H9 (cell line): ENCODE measurements around the gene LDLRAP1. TPM values are rescaled to one million over a fixed set of nuclear protein-coding genes. Genes with fewer than 3 reads are reported as not detected.

Source experiments
- DNase-seq: peaks from one replicate; pipeline ENCODE4 v3.0.0-alpha.2; 2017
- H2AFZ ChIP-seq: one replicate; pipeline ENCODE4 v1.6.1; 2013; ENCODE audit warnings: mild to moderate bottlenecking, low read length, control low read depth, moderate library complexity
- H2AK5ac ChIP-seq: 2 replicates; pipeline ENCODE4 v1.6.1; 2013; ENCODE audit warnings: low read length, control low read depth, mixed read lengths; ENCODE audit not compliant: insufficient read length
- H2BK120ac ChIP-seq: one replicate; pipeline ENCODE4 v1.6.1; 2013; ENCODE audit warnings: low read depth, mild to moderate bottlenecking, low read length, control low read depth, inconsistent platforms; ENCODE audit not compliant: poor library complexity, severe bottlenecking
- H2BK12ac ChIP-seq: 2 replicates; pipeline ENCODE4 v1.6.1; 2013; ENCODE audit warnings: low read length, control low read depth, mixed read lengths, low read depth; ENCODE audit not compliant: insufficient read length
- H2BK15ac ChIP-seq: 2 replicates; pipeline ENCODE4 v1.6.1; 2013; ENCODE audit warnings: low read depth, low read length, control low read depth
- H2BK20ac ChIP-seq: one replicate; pipeline ENCODE4 v1.6.1; 2013; ENCODE audit warnings: low read depth, mild to moderate bottlenecking, low read length, control low read depth, inconsistent platforms; ENCODE audit not compliant: poor library complexity, severe bottlenecking
- H2BK5ac ChIP-seq: 2 replicates; pipeline ENCODE4 v1.6.1; 2013; ENCODE audit warnings: low read length, control low read depth, mixed read lengths; ENCODE audit not compliant: insufficient read length
- H3K14ac ChIP-seq: 2 replicates; pipeline ENCODE4 v1.6.1; 2013; ENCODE audit warnings: low read length, control low read depth; ENCODE audit not compliant: insufficient read depth
- H3K18ac ChIP-seq: 2 replicates; pipeline ENCODE4 v1.6.1; 2013; ENCODE audit warnings: low read depth, mild to moderate bottlenecking, mixed read lengths, low read length, control low read depth; ENCODE audit not compliant: insufficient read length
- H3K23ac ChIP-seq: 2 replicates; pipeline ENCODE4 v1.6.1; 2013; ENCODE audit warnings: low read length, control low read depth, mixed read lengths, low read depth; ENCODE audit not compliant: insufficient read length
- H3K23me2 ChIP-seq: 2 replicates; pipeline ENCODE4 v1.6.1; 2013; ENCODE audit warnings: low read depth, mild to moderate bottlenecking, mixed read lengths, low read length, control low read depth; ENCODE audit not compliant: insufficient read length, poor library complexity, severe bottlenecking
- H3K27ac ChIP-seq: 2 replicates; pipeline ENCODE4 v1.5.1; 2013; ENCODE audit warnings: low read length, control low read depth, mixed read lengths, low read depth; ENCODE audit not compliant: insufficient read length
- H3K27me3 ChIP-seq: 2 replicates; pipeline ENCODE4 v1.6.1; 2013; ENCODE audit warnings: low read length, control low read depth, inconsistent platforms; ENCODE audit not compliant: insufficient read depth
- H3K4ac ChIP-seq: 2 replicates; pipeline ENCODE4 v1.6.1; 2013; ENCODE audit warnings: low read depth, mild to moderate bottlenecking, control low read depth, inconsistent platforms, low read length, moderate library complexity
- H3K4me1 ChIP-seq: 2 replicates; pipeline ENCODE4 v1.6.1; 2013; ENCODE audit warnings: low read length, control low read depth, inconsistent platforms; ENCODE audit not compliant: insufficient read depth
- H3K4me2 ChIP-seq: 2 replicates; pipeline ENCODE4 v1.6.1; 2013; ENCODE audit warnings: low read length, control low read depth, mixed read lengths; ENCODE audit not compliant: insufficient read length, insufficient read depth
- H3K56ac ChIP-seq: 2 replicates; pipeline ENCODE4 v1.6.1; 2013; ENCODE audit warnings: low read depth, mild to moderate bottlenecking, mixed read lengths, low read length, control low read depth; ENCODE audit not compliant: insufficient read length
- H3K79me1 ChIP-seq: 2 replicates; pipeline ENCODE4 v1.6.1; 2013; ENCODE audit warnings: low read depth, mild to moderate bottlenecking, moderate library complexity, low read length, control low read depth, inconsistent platforms; ENCODE audit not compliant: insufficient read depth, poor library complexity, severe bottlenecking
- H3K79me2 ChIP-seq: 2 replicates; pipeline ENCODE4 v1.6.1; 2013; ENCODE audit warnings: low read length, control low read depth, inconsistent platforms; ENCODE audit not compliant: insufficient read depth
- H3K9ac ChIP-seq: 2 replicates; pipeline ENCODE4 v1.6.1; 2013; ENCODE audit warnings: low read length, control low read depth, mixed read lengths; ENCODE audit not compliant: insufficient read length; ENCODE audit errors: extremely low read depth
- H3K9me3 ChIP-seq: one replicate; pipeline ENCODE4 v1.6.1; 2013; ENCODE audit warnings: low read depth, low read length, inconsistent platforms; ENCODE audit not compliant: control insufficient read depth
- H3T11ph ChIP-seq: one replicate; pipeline ENCODE4 v1.6.1; 2013; ENCODE audit warnings: mild to moderate bottlenecking, low read length, control low read depth, inconsistent platforms
- H4K20me1 ChIP-seq: one replicate; pipeline ENCODE4 v1.6.1; 2013; ENCODE audit not compliant: control insufficient read depth, insufficient read length, insufficient read depth
- H4K5ac ChIP-seq: 2 replicates; pipeline ENCODE4 v1.6.1; 2013; ENCODE audit warnings: low read depth, mild to moderate bottlenecking, mixed read lengths, low read length, control low read depth; ENCODE audit not compliant: insufficient read length
- H4K8ac ChIP-seq: replicated peaks from 2 replicates; pipeline ENCODE4 v1.6.1; 2013; ENCODE audit warnings: low read length, control low read depth, mixed read lengths, low read depth; ENCODE audit not compliant: insufficient read length
- H4K91ac ChIP-seq: 2 replicates; pipeline ENCODE4 v1.6.1; 2013; ENCODE audit warnings: low read depth, mild to moderate bottlenecking, moderate library complexity, mixed read lengths, low read length, control low read depth; ENCODE audit not compliant: insufficient read length
- H3K27ac Mint-ChIP-seq, 3 experiments: 2 replicates in 2 of 3; 3 replicates in 1 of 3; pipeline ENCODE4 v1.8.0; 2020 to 2021; ENCODE audit warnings: mixed read lengths in 3 of 3, mild to moderate bottlenecking in 1 of 3, moderate library complexity in 1 of 3
- H3K27me3 Mint-ChIP-seq: 2 replicates; pipeline ENCODE4 v1.8.0; 2021; ENCODE audit warnings: low read depth, mild to moderate bottlenecking, moderate library complexity, mixed read lengths
- H3K36me3 Mint-ChIP-seq, 3 experiments: 2 replicates in 2 of 3; 3 replicates in 1 of 3; pipeline ENCODE4 v1.8.0; 2020 to 2021; ENCODE audit warnings: low read depth in 3 of 3, mixed read lengths in 3 of 3; ENCODE audit not compliant: insufficient read depth in 1 of 3
- H3K4me1 Mint-ChIP-seq, 2 experiments: 2 replicates each; pipeline ENCODE4 v1.8.0; 2020; ENCODE audit warnings: mixed read lengths in 2 of 2
- H3K4me3 Mint-ChIP-seq, 2 experiments: 2 replicates in 1 of 2; 3 replicates in 1 of 2; pipeline ENCODE4 v1.8.0; 2020 to 2021; ENCODE audit warnings: mild to moderate bottlenecking in 2 of 2, mixed read lengths in 2 of 2, moderate library complexity in 1 of 2
- H3K9me3 Mint-ChIP-seq, 2 experiments: 2 replicates in 1 of 2; 3 replicates in 1 of 2; pipeline ENCODE4 v1.8.0; 2020; ENCODE audit warnings: mild to moderate bottlenecking in 2 of 2, mixed read lengths in 2 of 2, moderate library complexity in 1 of 2
- WGBS: extraction: QIAGEN DNeasy Blood & Tissue Kit; methylation state at CpG from one replicate; pipeline ENCODE4 v1.1.7; 2013; ENCODE audit warnings: missing lambda C conversion rate, low lambda C conversion rate, mixed read lengths; ENCODE audit not compliant: insufficient read length; ENCODE audit errors: extremely low coverage; 5-methylcytosine and 5-hydroxymethylcytosine counted together
- total RNA-seq: library from RNA; stranded (reverse); gene quantifications from 2 replicates; pipeline ENCODE4 v1.2.1, GENCODE V29; 2021
- TF ChIP-seq, protein P1 (sequence below): fragments of 200-600 bp; sonication (generic); conservative IDR thresholded peaks from 3 replicates; pipeline ENCODE4 v1.8.0; 2021; ENCODE audit warnings: antibody characterized with exemption, mild to moderate bottlenecking

The LDLRAP1 gene
- total RNA-seq, 1 experiment from 2014 or later: 15.7 TPM

DNA sequence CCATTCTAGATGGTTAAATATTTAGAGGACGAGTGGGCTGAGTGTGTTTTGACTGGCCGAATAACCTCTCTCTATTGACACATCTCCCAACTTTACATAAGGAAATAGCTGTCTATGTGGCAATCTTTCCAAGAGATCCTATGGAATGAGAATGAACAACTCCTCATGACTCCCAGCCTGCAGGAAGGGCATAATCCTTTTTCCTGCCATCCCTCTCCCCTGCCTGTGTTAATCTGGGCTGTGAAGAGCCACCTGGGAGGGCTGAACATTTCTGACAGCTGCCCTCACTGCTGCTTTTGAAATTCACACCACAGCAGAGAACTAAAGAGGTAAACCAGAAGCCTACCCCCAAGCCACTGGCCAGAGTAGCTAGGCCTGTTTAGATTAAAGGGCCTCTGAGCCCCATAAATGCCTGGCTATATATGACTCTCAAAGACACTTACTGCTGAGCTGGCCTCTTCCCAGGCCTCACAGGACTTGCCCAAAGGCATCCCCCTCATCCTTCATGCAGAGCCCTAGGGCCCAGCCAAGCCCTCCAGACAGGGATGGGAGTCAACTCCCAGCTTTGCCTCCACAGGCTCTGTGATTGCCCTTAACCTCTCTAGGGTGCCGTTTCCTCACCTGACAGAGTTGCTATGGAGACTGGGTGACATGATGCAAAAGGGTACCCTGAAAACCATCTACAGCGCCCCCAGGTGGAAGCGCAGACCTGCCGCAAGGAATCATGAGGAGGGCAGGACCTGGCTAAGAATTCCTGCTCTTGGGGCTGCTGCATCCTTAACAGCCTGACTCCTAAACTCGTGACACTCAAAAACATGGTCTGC is 42.0 kb upstream of the LDLRAP1 start:
- Mint-ChIP-seq H3K4me3 (no peak overlapping the region), H3K4me1 (peaks cover 37 to 40% of the 10 kb centered on the region in 2 experiments), H3K9me3 (no peaks in the 10 kb centered on the region), H3K27ac (peak overlapping the region in 2 of 3 experiments; percentile 43 to 95; a peak in 4 of 7 replicates), H3K27me3 (no peaks in the 10 kb centered on the region; the same call in 1 of the 2 replicates), H3K36me3 (peaks cover 0 to 21% (median 0%) of the 10 kb centered on the region in 3 experiments; a peak in 4 of 7 replicates)
- no peak overlapping the region for H3K9ac ChIP-seq
- H2AK5ac ChIP-seq: no peak overlapping the region
- H2BK20ac ChIP-seq: no peak overlapping the region
- no peak overlapping the region for H3K27ac ChIP-seq
- no peak overlapping the region for H2AFZ ChIP-seq
- H3K4me2 ChIP-seq: no peak overlapping the region
- no peaks in the 10 kb centered on the region for H4K20me1 ChIP-seq
- DNase-seq: peak; percentile 92
- H2BK5ac ChIP-seq: no peak overlapping the region
- no peak overlapping the region for H3K23ac ChIP-seq
- H3K14ac ChIP-seq: no peak overlapping the region
- H2BK120ac ChIP-seq: no peak overlapping the region
- H3K18ac ChIP-seq: no peak overlapping the region
- no peak overlapping the region for H4K8ac ChIP-seq
- peaks cover 3% of the 10 kb centered on the region; the same call in 1 of the 2 replicates for H3K4me1 ChIP-seq
- H4K91ac ChIP-seq: no peak overlapping the region
- H3K79me1 ChIP-seq: no peaks in the 10 kb centered on the region
- H3K79me2 ChIP-seq: no peaks in the 10 kb centered on the region
- H2BK12ac ChIP-seq: no peak overlapping the region
- H3K4ac ChIP-seq: no peak overlapping the region
- TF ChIP-seq, protein P1, sequence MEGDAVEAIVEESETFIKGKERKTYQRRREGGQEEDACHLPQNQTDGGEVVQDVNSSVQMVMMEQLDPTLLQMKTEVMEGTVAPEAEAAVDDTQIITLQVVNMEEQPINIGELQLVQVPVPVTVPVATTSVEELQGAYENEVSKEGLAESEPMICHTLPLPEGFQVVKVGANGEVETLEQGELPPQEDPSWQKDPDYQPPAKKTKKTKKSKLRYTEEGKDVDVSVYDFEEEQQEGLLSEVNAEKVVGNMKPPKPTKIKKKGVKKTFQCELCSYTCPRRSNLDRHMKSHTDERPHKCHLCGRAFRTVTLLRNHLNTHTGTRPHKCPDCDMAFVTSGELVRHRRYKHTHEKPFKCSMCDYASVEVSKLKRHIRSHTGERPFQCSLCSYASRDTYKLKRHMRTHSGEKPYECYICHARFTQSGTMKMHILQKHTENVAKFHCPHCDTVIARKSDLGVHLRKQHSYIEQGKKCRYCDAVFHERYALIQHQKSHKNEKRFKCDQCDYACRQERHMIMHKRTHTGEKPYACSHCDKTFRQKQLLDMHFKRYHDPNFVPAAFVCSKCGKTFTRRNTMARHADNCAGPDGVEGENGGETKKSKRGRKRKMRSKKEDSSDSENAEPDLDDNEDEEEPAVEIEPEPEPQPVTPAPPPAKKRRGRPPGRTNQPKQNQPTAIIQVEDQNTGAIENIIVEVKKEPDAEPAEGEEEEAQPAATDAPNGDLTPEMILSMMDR: peak; percentile 87
- no peak overlapping the region for H3K56ac ChIP-seq
- no peaks in the 10 kb centered on the region for H3K9me3 ChIP-seq
- no CpG with 5 or more reads among the region's 7 CpGs for WGBS
- H3K27me3 ChIP-seq: no peaks in the 10 kb centered on the region
- no peak overlapping the region for H2BK15ac ChIP-seq
- H4K5ac ChIP-seq: no peak overlapping the region
- no peaks in the 10 kb centered on the region for H3K23me2 ChIP-seq
- no peak overlapping the region for H3T11ph ChIP-seq
